ENCODE data around the gene CAMK2N2.

The CAMK2N2 gene

GRCh38 chr3:184249412-184250166 is 11.8 kb downstream of the CAMK2N2 start, which contains the start of gene EEF1AKMT4:
Gene EEF1AKMT4, plus strand, starts transcription at chr3:184249672. Its CDS starts 23 bp downstream, at chr3:184249695.
- H3K4me3 ChIP-seq (ENCODE audit: low read length) = peak within 1 kb of the TSS; percentile 74
- TF ChIP-seq CTCF (IDR thresholded peaks at IDR 0.05; ENCODE audit: insufficient read depth, low read depth, low read length, missing control alignments) = peak; percentile 32
- peak; percentile 99 for DNase-seq (ENCODE audit: low read depth)

DNA sequence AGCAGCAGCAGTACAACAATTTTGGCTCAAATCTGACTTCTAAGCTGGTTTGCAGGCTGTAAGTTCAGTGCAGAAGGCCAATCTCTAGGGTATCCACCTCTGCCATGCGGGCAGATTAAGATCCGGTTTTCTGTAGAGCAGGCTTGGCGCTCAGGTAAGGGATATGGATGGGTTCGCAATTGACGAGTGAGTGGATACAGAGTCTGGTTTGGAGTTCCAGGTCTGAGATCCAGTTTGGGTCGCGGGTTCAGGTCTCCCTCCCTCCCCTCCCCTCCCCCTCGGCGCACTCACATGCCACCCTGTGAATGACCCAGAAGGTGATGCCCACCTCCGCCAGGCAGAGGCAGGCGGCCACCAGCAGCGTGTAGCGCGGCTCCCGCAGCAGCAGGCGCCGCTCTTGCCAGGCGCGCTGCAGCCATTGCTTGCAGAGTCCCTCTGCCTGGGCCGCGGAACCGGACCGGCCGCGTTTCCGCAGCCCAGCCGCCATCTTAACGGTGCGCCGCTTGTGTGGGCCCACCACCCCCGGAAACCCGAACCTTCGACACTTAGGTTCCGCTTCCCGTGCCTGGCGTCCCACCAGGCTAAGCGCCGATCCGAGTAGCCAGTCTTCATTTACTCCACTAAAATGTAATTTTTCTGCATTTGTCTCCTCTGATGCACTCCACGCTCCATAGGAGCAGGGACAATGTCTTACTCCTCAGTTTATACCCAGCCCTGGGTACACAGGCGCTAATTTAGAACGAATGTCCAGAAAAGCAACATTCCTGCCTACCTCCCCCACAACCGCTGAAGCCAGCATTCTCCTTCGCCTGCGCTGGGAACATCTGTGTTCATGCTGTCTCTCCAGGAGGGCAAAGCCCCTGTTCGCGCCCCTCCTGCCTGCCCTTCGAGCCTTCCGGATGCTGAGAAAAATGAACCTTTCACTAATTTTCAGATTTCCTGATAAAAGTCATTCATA is 12.6 kb downstream of the CAMK2N2 start, which contains the start of gene ALG3:
Gene ALG3 (minus strand): TSS at position 509 of the 958 bp plus-strand sequence. CDS start 22 bp downstream, at position 487.
- peak; percentile 93 for DNase-seq (ENCODE audit: low read depth)

DNA sequence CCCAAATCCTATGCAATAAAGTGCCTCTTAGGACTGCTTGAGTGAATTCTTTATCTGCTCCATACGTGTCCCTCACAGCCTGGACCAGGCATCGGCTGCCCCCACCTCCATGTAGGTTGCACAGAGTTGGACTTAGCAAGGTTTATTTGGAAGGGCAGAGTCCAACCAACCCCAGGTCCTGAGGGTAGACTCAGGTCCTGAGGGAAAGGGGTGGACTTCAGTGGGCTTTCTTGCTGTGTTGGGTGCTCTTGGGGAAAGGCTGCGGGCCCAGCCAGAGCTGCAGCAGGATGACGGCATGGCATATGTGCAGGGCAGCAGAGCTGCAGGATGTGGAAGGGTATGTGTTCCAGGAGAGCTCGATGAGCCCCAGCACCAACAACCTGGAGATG is 19.1 kb downstream of the CAMK2N2 start:
- H3K4me3 ChIP-seq (ENCODE audit: low read length) = no peak overlapping the region

More for the DNA sequence above, 12.6 kb downstream of the CAMK2N2 start, which contains the start of gene ALG3:
- TF ChIP-seq CTCF (IDR thresholded peaks at IDR 0.05; ENCODE audit: insufficient read depth, low read depth, low read length, missing control alignments) = no peak
- peak within 1 kb of the TSS; percentile 74 for H3K4me3 ChIP-seq (ENCODE audit: low read length)

GRCh38 chr3:184241447-184242296 is 19.7 kb downstream of the CAMK2N2 start:
- H3K4me3 ChIP-seq (ENCODE audit: low read length) = no peak overlapping the region
- DNase-seq (ENCODE audit: low read depth) = peak; percentile 74
- peak; percentile 67 for TF ChIP-seq CTCF (IDR thresholded peaks at IDR 0.05; ENCODE audit: insufficient read depth, low read depth, low read length, missing control alignments)

More for the DNA sequence above, 19.1 kb downstream of the CAMK2N2 start:
- DNase-seq (ENCODE audit: low read depth) = no peak
- TF ChIP-seq CTCF (IDR thresholded peaks at IDR 0.05; ENCODE audit: insufficient read depth, low read depth, low read length, missing control alignments) = no peak

DNA sequence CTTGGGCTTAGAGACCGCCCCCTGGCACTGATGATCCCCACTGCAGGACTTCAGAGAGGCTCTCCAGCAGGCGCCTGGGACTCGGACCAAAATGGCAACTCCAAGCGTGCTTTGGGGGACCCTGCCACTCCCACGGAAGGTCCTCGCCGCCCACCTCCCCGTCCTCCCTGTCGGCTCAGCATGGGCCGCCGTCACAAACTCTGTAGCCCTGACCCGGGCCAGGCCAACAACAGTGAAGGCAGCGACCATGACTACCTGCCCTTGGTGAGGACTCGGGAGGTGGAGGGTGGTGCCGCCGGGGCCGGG is 20.3 kb downstream of the CAMK2N2 start:
- no peak for DNase-seq (ENCODE audit: low read depth)
- TF ChIP-seq CTCF (IDR thresholded peaks at IDR 0.05; ENCODE audit: insufficient read depth, low read depth, low read length, missing control alignments) = no peak
- no peak overlapping the region for H3K4me3 ChIP-seq (ENCODE audit: low read length)
